HG02571 (cell line): ENCODE measurements around the gene ATM.

Experiments used
- ATAC-seq: cut with Tn5 transposase; IDR thresholded peaks from one replicate; pipeline ENCODE4 v1.9.1; 2021; ENCODE audit warnings: mild to moderate bottlenecking, moderate library complexity; ENCODE audit not compliant: unreplicated experiment

ATM gene

GRCh38 chr11:108222574-108223347 is at the start of gene ATM, which contains the start of gene NPAT:
ATM (plus strand) TSS chr11:108223067; CDS start chr11:108227625, 4,558 bp downstream.
NPAT (minus strand) TSS chr11:108222638; CDS start chr11:108222536, 102 bp downstream.
- ATAC-seq: peak; percentile 75

- ATAC-seq: no peak
Measured at GRCh38 chr11:108177570-108177969, 45.3 kb upstream of the ATM start.

GRCh38 chr11:108193725-108194124 is 29.1 kb upstream of the ATM start:
- no peak for ATAC-seq

GRCh38 chr11:108196901-108197300 is 26.0 kb upstream of the ATM start:
- no peak for ATAC-seq

GRCh38 chr11:108197351-108197750 is 25.5 kb upstream of the ATM start:
- no peak for ATAC-seq

GRCh38 chr11:108198833-108199232 is 24.0 kb upstream of the ATM start:
- ATAC-seq: no peak

- peak; percentile 87 for ATAC-seq
Measured at GRCh38 chr11:108199446-108200321, 23.2 kb upstream of the ATM start.

- no peak for ATAC-seq
Measured at GRCh38 chr11:108203075-108203474, 19.8 kb upstream of the ATM start.

GRCh38 chr11:108204376-108204775 is 18.5 kb upstream of the ATM start:
- ATAC-seq: no peak

GRCh38 chr11:108204929-108205499 is 17.9 kb upstream of the ATM start:
- no peak for ATAC-seq

GRCh38 chr11:108206171-108206570 is 16.7 kb upstream of the ATM start:
- no peak for ATAC-seq

GRCh38 chr11:108206969-108207682 is 15.7 kb upstream of the ATM start:
- no peak for ATAC-seq

GRCh38 chr11:108207683-108208060 is 15.2 kb upstream of the ATM start:
- ATAC-seq: no peak

GRCh38 chr11:108210441-108210840 is 12.4 kb upstream of the ATM start:
- ATAC-seq: no peak

GRCh38 chr11:108213784-108214183 is 9.1 kb upstream of the ATM start:
- no peak for ATAC-seq

- no peak for ATAC-seq
Measured at GRCh38 chr11:108216988-108217387, 5.9 kb upstream of the ATM start.

- no peak for ATAC-seq
Measured at GRCh38 chr11:108218455-108218854, 4.4 kb upstream of the ATM start.

GRCh38 chr11:108218912-108219783 is 3.7 kb upstream of the ATM start:
- no peak for ATAC-seq

- no peak for ATAC-seq
Measured at GRCh38 chr11:108220721-108221336, 2.0 kb upstream of the ATM start.

- no peak for ATAC-seq
Measured at GRCh38 chr11:108221371-108221770, 1.5 kb upstream of the ATM start.
